ENCODE data around the gene TSEN15.
A peak's percentile ranks its signal among the peaks of the same experiment; 100 is the strongest.

The TSEN15 gene

DNA sequence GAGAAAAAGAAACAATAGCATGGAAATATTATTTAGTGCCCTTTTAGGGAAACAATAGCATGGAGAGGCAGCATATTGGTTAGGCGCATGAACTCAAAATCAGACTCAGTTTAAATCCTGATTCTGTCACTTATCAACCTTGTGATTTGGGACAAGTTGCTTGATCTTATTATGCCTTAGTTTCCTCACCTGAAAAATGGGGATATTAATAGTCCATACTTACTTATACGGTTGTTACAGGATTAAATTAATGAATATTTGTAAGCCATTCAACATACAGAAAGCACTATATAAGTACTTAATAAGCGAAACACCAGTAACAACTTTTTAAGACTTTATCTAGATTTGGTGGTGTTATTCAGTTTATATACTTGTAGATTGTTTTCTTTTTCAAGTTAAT is 1.2 kb downstream of the TSEN15 start:
- no peak for DNase-seq (ENCODE audit: low read depth in 1 of 2, low spot score in 1 of 2)

- no peak for DNase-seq (ENCODE audit: low read depth in 1 of 2, low spot score in 1 of 2)
These were observed 2.4 kb downstream of the TSEN15 start for GRCh38 chr1:184053881-184054280.

DNA sequence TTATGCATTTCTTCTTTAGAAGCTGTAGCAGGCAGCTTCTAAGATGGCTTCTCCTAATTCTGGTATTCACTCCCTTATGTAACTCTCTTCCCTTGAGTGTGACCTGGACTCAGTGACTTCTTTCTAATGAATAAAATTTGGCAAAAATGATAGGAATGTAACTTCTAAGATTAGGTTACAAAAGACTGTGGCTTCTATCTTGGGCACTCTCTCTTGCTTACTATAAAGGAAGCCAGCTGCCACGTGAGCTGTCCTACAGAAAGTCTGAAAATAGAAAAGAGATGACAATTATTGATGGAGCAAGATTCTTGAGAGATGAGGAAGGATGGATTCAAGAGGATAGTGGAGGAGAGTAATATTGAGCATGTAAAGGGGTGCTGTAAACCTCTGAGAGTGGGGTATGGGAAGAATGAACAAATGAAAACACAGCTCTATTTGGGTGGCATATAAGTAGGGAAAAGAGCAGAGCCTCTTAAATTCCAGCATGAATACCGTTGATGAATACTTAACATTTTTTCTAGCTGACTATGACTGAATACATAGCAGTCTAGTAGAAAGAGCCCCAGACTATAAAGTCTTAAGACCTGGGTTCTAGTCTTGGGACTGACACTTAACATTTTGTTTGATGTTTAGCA is 5.5 kb downstream of the TSEN15 start:
- no peak for DNase-seq (ENCODE audit: low read depth in 1 of 2, low spot score in 1 of 2)

DNA sequence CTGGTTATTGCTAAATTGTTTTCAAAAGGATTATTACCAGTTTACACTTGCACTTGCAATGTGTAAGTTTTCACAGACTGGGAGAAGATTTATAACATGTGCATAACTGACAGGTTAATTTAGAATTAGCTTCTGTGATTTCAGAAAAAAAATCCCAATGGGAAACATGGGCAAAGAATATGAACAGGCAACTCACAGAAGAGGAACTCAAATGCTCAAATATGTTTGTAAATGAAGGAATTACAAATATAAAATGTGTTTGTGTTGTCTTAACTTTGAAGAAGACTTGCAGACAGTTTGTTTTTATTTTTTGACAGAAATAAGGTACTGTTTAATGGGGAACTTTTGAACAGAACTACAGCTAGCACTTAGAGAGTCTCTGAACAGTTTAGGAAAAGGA is 8.4 kb downstream of the TSEN15 start:
- DNase-seq (ENCODE audit: low read depth in 1 of 2, low spot score in 1 of 2): no peak

DNA sequence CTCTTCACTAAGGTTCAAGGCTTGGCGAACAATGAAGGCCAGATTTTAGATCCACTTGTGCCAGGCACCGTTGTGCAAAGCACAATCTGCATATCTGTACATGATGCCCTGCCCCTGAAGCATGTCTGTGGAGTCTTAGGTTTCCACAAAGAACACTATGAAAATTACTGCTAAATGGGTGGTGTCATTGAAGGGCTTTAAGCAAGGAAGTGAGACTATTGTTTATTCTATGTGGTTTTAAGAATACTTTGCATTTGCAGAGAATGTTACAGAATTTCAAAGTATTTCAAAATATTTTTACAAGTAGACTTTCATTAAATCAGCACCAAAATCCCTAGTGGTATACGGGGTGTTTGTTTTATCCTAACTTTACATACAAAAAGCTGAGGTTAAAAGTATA is 8.8 kb downstream of the TSEN15 start:
- DNase-seq (ENCODE audit: low read depth in 1 of 2, low spot score in 1 of 2): no peak

- no peak for DNase-seq (ENCODE audit: low read depth in 1 of 2, low spot score in 1 of 2)
These were observed 10.0 kb downstream of the TSEN15 start for GRCh38 chr1:184061396-184062003.

- DNase-seq (ENCODE audit: low read depth in 1 of 2, low spot score in 1 of 2): no peak
These were observed 11.2 kb downstream of the TSEN15 start for GRCh38 chr1:184062640-184063286.

- no peak for DNase-seq (ENCODE audit: low read depth in 1 of 2, low spot score in 1 of 2)
These were observed 14.0 kb downstream of the TSEN15 start for GRCh38 chr1:184065559-184065958.

GRCh38 chr1:184068354-184068753 is 16.8 kb downstream of the TSEN15 start:
- no peak for DNase-seq (ENCODE audit: low read depth in 1 of 2, low spot score in 1 of 2)

- DNase-seq (ENCODE audit: low read depth in 1 of 2, low spot score in 1 of 2): no peak
These were observed 18.1 kb downstream of the TSEN15 start for GRCh38 chr1:184069675-184070074.

DNA sequence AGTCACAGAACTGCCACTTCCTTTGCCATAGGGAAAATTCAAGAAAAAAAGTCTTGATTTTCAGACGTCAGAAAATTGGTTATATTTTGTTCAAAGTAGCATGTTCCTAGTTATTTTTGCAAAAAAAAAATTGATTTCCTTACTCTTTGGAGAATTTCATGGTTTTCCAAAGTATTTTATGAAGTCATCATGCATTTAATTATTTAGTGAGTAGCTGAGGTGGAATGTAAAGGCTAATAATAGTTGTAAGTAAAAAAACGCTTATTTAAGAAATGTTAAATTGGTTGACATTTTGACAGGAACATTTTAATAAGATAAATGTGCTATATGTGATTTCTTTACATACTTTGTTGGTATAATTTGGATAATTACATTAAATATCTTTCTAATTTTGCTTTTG is 20.8 kb downstream of the TSEN15 start:
- DNase-seq (ENCODE audit: low read depth in 1 of 2, low spot score in 1 of 2): no peak

- DNase-seq (ENCODE audit: low read depth in 1 of 2, low spot score in 1 of 2): no peak
These were observed 22.9 kb downstream of the TSEN15 start for GRCh38 chr1:184074383-184074782.

DNA sequence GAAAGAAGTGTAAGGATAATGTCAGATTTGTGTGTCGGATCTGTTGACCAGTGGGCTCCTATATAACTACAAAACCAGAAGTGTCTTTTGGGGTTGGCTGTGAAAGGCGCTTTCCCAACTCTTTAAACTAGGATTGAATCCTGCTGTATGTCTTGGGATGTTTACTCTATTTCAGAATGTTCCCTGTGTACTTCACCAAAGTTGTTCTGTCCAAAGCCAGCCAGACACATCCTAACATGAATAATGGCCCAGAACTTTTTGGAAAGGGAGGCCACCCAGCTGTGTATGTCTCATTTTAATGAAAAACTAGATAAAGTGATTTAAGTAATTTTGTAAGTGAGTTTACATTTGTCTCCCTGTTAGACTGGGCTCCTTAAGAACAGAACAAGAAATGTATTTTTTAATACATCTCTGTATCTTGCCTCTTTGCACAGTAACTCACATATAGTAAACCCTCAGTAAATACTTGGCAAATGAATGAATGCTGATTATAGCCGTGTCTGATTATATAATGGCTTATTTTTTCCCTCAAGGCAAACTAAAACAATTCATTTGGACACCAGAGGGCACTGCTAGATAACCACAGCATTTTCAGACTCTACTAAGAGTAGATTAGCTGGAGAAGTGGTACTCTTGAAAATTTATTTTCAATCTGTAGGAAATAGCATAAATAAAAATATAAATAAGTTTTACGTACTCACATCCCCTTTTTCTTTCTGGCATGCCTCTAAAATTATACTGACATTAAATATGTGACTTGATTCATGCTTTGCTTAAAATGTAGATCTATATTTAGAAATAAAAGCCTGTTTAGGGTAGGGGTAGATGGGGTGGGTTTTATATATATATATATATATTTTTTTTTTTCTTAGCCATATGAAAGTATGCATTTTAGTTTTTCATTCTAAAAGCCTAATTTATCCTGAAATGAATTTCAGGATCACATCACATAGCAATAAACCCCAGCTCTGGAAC is 23.8 kb downstream of the TSEN15 start:
- peak in 1 of 2 donors; percentile 4 for DNase-seq (ENCODE audit: low read depth in 1 of 2, low spot score in 1 of 2)

DNA sequence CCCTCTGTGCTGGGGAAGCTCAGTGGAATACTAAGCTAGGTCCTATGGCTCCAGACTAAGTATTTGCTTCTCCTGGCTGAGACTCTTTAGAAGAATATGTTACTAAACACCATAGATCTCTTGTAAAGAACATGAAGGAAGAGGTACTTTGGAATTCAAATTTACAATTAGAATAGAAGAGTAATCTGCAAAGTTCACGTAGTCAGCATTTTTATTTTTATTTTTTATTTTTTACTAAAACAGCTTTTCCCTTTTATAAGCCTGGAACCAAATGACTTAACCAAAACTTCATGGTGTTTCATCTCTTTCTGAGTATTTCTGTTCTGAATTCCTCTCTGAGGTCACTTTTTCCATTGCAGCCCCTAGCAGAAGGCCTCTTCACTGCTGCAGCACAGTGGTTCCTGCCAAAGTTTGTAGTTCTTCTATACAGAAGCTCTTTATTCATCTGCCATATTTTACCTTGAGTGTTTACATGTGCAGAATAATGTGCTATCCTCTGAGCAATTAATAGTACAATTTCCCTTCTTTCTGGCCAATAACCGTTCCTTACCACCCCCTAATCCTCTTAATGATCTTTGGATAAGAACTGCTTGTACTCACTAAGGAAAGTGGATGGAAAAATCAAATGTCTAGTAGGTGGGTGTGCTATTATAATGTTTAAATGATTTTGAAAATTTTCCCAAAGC is 27.2 kb downstream of the TSEN15 start:
- no peak for DNase-seq (ENCODE audit: low read depth in 1 of 2, low spot score in 1 of 2)

DNA sequence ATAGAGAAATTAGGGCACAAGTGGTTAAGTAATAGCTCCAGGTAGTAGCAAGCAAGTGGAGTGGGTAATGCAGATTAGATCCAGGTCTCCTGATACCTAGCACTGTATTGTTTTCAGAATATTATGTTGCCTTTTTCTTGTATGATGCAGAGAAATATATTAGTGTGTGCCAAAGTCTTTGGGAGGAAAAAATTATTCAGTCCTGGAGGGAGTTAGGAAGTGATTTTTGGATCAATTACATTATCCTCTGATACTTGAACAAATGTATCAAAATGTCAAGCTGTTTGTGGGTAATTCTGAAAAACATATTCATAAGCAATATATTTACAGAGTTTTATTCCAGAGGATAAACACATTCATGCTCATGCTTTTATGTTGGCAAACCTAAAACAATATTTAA is 28.8 kb downstream of the TSEN15 start:
- DNase-seq (ENCODE audit: low read depth in 1 of 2, low spot score in 1 of 2): no peak

DNA sequence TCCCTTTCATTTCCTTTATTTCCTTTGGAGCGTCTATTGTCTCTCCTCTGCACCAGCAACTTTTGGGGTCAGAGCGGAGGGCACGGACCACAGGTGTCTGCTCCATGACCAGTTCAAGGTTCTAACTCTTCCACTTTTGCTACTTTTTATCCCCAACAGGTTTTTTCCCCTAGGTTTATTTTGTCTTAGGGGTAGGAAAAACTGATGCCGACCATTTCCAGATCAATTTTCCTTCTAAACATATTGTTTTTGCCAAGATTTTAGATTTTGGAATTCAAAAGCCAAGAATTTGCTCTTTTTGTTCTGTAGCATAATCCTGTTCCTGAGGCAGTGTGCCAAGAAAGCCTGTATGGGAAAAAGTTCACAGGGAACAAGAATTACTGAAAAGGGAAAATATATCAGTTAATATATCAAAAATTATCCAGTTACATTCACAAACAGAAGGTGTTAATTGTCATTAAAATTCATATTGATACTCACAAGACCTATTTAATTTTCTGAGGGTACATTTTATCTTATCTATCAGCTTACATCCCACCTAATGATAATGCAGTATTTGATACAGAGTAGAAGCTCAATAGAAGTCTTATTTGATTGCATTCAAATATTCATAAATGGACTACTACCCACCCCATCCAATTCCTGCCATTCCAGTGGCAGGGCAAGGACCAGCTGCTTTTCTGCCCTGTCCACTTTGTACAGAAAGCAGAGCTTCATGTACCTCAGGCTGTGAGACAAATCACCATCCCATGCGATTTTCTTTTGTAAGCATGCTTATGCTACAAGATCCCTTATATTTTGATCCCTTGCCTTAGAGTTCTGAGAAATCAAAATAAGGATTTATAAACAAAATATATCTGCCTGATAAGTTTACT is 31.2 kb downstream of the TSEN15 start:
- no peak for DNase-seq (ENCODE audit: low read depth in 1 of 2, low spot score in 1 of 2)

DNA sequence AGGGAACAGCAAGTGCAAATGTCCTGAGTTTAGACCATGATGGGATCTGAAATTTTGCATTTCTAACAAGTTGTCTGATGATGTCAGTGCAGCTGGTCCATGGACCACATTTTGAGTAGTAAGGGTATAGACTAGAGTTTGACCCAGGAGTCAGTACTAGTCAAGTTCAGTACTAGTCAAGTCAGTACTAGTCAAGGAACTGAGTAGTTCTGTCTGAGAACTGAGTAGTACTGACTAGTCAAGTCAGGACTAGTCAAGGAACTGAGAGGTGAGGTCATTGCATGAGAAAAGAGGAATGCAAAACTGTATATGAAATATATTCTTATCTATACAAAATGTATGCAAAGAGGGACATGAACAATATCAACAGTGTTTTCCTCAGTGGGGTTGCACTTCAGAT is 34.1 kb downstream of the TSEN15 start:
- DNase-seq (ENCODE audit: low read depth in 1 of 2, low spot score in 1 of 2): no peak

DNA sequence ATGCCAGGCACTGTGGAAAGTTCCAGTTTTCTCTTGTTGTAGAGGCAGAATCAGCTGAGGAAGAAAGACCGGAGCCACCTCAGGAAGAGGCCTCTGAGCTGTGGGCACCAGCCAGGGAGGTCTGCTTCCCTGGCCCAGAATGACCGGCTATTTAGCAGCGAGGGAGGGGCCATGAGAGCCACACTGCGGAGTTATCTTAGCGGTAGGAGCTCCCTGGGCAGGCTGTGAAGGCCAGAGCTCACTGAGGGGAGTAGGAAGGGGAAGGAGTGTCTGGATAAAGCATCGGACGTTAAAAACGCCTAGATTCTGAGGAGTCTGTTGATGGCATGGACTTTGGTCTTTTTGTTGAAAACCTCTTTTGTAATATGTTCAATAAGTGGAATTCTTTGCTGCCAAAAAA is 36.5 kb downstream of the TSEN15 start:
- DNase-seq (ENCODE audit: low read depth in 1 of 2, low spot score in 1 of 2): no peak

- DNase-seq (ENCODE audit: low read depth in 1 of 2, low spot score in 1 of 2): no peak
These were observed 41.5 kb downstream of the TSEN15 start for GRCh38 chr1:184093071-184093470.

GRCh38 chr1:184096005-184096404 is 44.5 kb downstream of the TSEN15 start:
- no peak for DNase-seq (ENCODE audit: low read depth in 1 of 2, low spot score in 1 of 2)
